C4-2B (cell line): ENCODE measurements around the gene KCNMB2.
"Not testable (repeated sequence)": the region's sequence is repeated elsewhere in the genome, so short reads cannot be mapped to it uniquely, and the experiment has no call there.

ENCODE experiments used
- H3K27ac ChIP-seq: fragments of 450-650 bp; 2 replicates; pipeline ENCODE4 v1.5.1; 2017
- ZFX ChIP-seq: fragments of 450-650 bp; IDR thresholded peaks from 2 replicates; pipeline ENCODE4 v1.6.1; 2017
- TF ChIP-seq, protein P1 (sequence below): fragments of 450-650 bp; conservative IDR thresholded peaks from 2 replicates; pipeline ENCODE4 v1.5.1; 2017; ENCODE audit warnings: mild to moderate bottlenecking

KCNMB2 gene

DNA sequence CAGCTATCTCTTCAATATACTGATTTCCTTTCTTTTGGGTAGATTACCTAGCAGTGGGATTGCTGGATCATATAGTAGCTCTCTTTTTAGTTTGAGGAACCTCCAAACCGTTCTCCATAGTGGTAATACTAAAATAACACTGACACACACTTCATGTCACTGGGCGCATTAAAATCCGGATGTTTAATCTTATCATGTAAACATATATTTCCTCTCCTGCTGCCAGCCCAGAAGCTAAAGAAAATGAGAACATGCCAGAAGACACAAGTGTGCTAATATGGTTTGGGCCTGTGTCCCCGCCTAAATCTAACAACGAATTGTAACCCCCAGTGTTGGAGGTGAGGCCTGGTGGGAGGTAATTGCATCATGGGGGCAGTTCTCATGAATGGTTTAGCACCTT is 23.6 kb upstream of the KCNMB2 start:
- TF ChIP-seq, protein P1, sequence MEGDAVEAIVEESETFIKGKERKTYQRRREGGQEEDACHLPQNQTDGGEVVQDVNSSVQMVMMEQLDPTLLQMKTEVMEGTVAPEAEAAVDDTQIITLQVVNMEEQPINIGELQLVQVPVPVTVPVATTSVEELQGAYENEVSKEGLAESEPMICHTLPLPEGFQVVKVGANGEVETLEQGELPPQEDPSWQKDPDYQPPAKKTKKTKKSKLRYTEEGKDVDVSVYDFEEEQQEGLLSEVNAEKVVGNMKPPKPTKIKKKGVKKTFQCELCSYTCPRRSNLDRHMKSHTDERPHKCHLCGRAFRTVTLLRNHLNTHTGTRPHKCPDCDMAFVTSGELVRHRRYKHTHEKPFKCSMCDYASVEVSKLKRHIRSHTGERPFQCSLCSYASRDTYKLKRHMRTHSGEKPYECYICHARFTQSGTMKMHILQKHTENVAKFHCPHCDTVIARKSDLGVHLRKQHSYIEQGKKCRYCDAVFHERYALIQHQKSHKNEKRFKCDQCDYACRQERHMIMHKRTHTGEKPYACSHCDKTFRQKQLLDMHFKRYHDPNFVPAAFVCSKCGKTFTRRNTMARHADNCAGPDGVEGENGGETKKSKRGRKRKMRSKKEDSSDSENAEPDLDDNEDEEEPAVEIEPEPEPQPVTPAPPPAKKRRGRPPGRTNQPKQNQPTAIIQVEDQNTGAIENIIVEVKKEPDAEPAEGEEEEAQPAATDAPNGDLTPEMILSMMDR, result no peak
- no peak for TF ChIP-seq ZFX
- peak overlapping the region; percentile 42; the same call in 1 of the 2 replicates for H3K27ac ChIP-seq

DNA sequence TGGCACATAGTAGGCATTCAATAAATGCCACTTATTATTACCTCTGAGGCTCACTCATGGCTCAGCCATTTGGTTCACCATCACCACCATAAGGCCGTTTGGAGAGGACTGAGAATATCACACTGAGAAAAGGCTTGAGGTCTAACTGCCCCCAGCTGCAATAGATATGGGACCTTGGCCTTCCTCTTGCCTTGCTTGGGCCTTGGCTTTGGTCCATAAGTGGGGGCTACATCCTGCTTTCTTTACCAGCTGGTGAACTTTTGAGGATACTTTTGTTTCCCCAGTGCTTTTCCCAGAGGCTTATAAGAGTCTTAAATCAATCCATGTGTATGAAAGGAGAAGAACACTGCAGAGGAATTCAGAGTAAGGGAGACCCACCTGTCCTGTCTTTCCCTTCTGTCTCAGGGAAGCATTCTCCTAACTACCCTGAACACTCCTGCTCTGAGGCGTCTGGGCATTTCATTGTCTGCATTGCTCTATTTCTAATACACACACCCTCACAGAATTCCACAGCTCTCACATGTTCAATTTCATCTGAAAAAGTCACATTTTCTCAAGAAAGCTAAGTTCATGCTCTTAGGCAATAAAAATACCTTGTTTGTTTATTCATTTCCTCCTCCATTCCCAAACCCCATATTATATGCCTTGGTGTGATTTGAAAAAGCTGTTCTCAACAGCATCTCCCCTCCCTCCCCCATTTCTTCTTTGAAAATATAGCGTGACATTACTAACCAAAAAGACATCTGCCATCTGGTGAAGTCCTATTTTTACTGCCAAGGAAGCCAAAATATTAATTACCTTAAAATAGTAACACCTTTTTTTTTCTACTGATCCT is 22.5 kb upstream of the KCNMB2 start:
- peak overlapping the region; percentile 42; the same call in 1 of the 2 replicates for H3K27ac ChIP-seq
- TF ChIP-seq, protein P1, result no peak
- TF ChIP-seq ZFX, result no peak

DNA sequence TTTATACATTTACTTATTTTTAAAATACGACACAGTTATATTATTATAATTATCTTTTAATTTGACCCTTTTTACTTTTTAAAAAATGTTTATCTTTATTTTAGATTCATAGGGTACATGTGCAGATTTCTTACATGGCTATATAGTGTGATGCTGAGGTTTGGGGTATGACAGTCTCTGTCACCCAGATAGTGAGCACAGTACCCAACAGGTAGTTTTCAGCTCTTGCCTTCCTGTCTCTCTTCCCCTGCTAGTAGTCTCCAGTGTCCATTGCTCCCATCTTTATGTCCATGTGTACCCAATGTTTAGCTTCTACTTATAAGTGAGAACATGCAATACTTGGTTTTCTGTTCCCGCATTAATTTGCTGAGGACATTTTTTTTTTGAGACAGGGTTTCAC is 21.8 kb upstream of the KCNMB2 start:
- H3K27ac ChIP-seq, result no peak overlapping the region
- no peak for TF ChIP-seq ZFX

DNA sequence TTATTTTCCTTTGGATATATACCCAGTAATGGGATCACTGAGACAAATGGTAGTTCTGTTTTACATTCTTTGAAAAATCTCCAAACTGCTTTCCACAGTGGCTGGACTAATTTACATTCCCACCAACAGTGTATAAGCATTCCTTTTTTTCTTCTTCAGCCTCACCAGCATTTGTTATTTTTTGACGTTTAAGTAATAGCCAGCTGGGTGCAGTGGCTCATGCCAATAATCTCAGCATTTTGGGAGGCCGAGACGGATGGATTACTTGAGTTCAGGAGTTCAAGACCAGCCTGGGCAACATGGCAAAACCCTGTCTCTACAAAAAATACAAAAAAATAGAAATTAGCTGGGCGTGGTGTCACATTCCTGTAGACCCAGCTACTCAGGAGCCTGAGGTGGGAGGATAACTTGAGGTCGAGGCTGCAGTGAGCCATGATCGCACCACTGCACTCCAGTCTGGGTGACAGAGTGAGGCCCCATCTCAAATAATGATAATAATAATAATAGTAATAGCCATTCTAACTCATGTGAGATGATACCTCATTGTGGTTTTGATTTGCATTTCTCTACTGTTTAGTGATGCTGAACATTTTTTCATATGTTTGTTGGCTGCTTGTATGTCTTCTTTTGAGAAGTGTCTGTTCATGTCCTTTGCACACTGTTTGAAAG is 21.0 kb upstream of the KCNMB2 start:
- not testable (repeated sequence) for H3K27ac ChIP-seq

DNA sequence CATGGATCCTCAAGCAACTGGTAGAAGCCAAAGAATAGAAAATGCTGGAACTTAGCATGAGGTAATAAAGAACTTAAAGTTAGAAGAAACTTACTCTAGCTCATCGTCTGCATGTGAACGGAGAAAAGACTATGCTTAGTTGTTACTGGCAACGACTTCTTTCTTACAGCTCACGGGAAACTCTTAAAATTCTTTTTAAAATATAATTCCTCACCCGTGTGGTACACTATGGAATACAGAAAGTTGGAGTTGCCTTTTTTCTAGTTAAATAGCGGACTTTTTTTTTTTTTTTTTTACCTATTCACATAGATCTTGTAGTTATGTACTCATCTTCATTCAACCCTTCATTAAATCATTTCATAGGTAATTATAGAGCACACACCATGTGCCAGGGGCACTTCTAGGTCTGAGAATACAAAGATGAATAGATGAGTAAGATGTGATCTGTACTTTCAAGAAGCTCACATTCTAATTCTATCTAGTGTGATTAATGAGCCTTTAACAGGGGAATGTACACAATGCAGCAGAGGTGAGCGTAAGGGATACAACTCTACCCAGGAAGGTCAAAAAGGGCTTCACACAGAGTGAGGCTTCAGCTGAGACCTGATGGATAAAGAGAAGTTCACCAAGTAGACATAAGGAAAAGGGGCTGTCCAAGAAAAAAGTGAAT is 18.4 kb upstream of the KCNMB2 start:
- no peak overlapping the region for H3K27ac ChIP-seq
- TF ChIP-seq ZFX, result no peak
- TF ChIP-seq, protein P1, result no peak

DNA sequence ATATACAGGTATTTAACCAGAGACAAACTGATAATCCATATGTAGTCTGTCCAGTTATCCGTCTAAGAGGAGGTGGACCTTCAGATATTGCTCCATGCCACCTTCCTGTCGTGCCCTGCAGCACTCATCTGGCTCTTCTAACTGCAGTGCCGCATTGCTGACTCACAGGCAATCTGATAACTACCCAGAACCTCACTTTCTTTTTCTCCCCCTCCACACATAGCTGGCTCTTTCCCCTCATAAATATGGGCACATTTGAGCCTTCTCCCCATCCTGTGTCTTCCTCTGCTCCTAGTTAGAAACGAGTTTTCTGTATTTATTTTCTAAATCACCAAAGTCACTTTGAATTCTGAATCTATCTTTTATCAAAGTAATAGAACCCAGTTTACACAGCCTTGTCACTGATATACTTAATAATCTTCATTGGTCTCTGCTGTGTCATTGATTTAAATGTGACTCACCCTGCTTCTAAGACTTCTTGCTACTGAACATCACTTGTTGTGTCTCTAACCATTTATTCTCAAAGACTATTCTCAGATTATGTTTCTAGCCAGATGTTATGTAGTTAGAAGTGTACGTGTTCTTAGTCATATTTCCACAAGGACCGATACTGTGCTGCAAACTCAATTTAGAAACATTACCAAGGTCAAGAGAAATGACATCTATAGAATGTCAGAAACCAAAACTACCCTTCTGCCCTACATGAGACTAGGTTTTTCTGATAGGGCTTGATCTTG is 17.4 kb upstream of the KCNMB2 start:
- H3K27ac ChIP-seq, result no peak overlapping the region
- TF ChIP-seq ZFX, result no peak
- TF ChIP-seq, protein P1, result no peak

DNA sequence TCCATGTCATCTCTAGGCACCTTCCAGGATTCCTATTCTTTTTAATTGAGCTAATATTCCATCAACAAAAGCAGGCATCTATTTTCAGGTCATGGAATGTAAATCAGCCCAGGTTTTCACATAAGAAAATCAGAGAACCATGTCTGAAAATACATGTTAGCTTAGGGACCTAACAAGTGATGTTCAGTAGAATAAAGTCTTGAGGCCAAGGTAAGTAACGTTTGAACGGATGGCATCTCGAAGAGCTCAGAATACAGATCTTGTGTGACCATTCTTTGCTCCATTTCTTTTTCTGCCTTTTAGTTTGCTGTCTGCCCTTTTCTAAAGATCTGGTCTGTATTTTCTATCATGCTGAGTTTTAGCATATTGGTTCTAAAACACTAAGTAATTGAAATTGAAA is 16.5 kb upstream of the KCNMB2 start:
- no peak overlapping the region for H3K27ac ChIP-seq
- TF ChIP-seq, protein P1, result no peak
- TF ChIP-seq ZFX, result no peak

DNA sequence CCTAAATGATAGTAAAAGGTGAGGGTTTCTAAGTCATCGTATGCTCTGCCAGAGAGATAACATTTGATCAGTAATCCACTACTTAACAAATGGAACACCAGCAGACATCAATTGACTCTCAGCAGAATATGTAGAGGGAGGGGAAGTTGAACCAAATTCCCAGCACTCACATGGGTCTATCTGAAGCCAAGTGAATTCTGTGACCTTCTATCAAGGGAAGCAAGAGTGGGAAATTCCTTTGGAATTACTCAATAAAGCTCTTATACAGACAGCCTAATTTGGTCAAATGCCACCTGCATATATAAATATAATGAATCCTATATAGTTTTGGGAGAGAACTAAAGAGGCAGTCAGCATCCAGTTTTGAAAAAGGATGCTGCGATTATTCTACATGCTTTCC is 15.8 kb upstream of the KCNMB2 start:
- no peak overlapping the region for H3K27ac ChIP-seq
- no peak for TF ChIP-seq ZFX
